Parathyroid adenoma (tissue), 2 donors: ENCODE data around the gene PAIP1.

Experiments used
- H2AFZ ChIP-seq: fragments of 300-600 bp; sonication (generic); one replicate; pipeline ENCODE4 v1.7.0; 2017; ENCODE audit warnings: antibody characterized with exemption, mild to moderate bottlenecking
- H3K27ac ChIP-seq: fragments of 300-600 bp; sonication (generic); one replicate; pipeline ENCODE4 v1.7.0; 2017
- H3K27me3 ChIP-seq: fragments of 300-600 bp; sonication (generic); one replicate; pipeline ENCODE4 v1.7.0; 2017; ENCODE audit warnings: low read length; ENCODE audit not compliant: control insufficient read depth, insufficient read depth
- H3K36me3 ChIP-seq: fragments of 300-600 bp; sonication (generic); one replicate; pipeline ENCODE4 v1.7.0; 2017; ENCODE audit warnings: low read length; ENCODE audit not compliant: control insufficient read depth, insufficient read depth
- H3K4me1 ChIP-seq: fragments of 300-600 bp; sonication (generic); one replicate; pipeline ENCODE4 v1.7.0; 2017; ENCODE audit warnings: control low read depth
- H3K4me2 ChIP-seq: fragments of 300-600 bp; sonication (generic); one replicate; pipeline ENCODE4 v1.7.0; 2017; ENCODE audit warnings: low read length
- H3K4me3 ChIP-seq: fragments of 300-600 bp; sonication (generic); one replicate; pipeline ENCODE4 v1.7.0; 2017; ENCODE audit warnings: low read depth, low read length
- H3K79me2 ChIP-seq: fragments of 300-600 bp; sonication (generic); one replicate; pipeline ENCODE4 v1.7.0; 2017; ENCODE audit warnings: control low read depth
- H3K9ac ChIP-seq: fragments of 300-600 bp; sonication (generic); one replicate; pipeline ENCODE4 v1.7.0; 2017; ENCODE audit warnings: mild to moderate bottlenecking
- H3K9me3 ChIP-seq: fragments of 300-600 bp; sonication (generic); one replicate; pipeline ENCODE4 v1.7.0; 2017; ENCODE audit warnings: low read length; ENCODE audit not compliant: control insufficient read depth
- CTCF ChIP-seq: fragments of 300-600 bp; sonication (generic); IDR thresholded peaks from one replicate; pipeline ENCODE4 v1.7.0; 2017; ENCODE audit warnings: antibody characterized with exemption, mild to moderate bottlenecking
- donor health status: primary hyperparathyroidism.

Gene PAIP1

GRCh38 chr5:43548358-43548757 lies 8.5 kb downstream of the PAIP1 start:
- TF ChIP-seq CTCF: no peak
- Histone ChIP-seq H3K4me1 (no peaks in the 10 kb centered on the region), H3K4me2 (no peak overlapping the region), H3K36me3 (no peaks in the 10 kb centered on the region), H3K9me3 (no peaks in the 10 kb centered on the region), H3K27ac (no peak overlapping the region), H3K4me3 (no peak overlapping the region), H3K79me2 (peaks cover 4% of the 10 kb centered on the region), H3K9ac (no peak overlapping the region), H3K27me3 (no peaks in the 10 kb centered on the region), H2AFZ (no peak overlapping the region)

GRCh38 chr5:43547532-43547931 lies 9.3 kb downstream of the PAIP1 start:
- H3K36me3 ChIP-seq: no peaks in the 10 kb centered on the region
- H3K9ac ChIP-seq: no peak overlapping the region
- H3K4me3 ChIP-seq: no peak overlapping the region
- no peaks in the 10 kb centered on the region for H3K9me3 ChIP-seq
- no peak overlapping the region for H3K27ac ChIP-seq
- H3K4me1 ChIP-seq: no peaks in the 10 kb centered on the region
- H3K27me3 ChIP-seq: no peaks in the 10 kb centered on the region
- H3K79me2 ChIP-seq: peaks cover 4% of the 10 kb centered on the region
- H3K4me2 ChIP-seq: no peak overlapping the region
- H2AFZ ChIP-seq: no peak overlapping the region
- TF ChIP-seq CTCF: no peak

DNA sequence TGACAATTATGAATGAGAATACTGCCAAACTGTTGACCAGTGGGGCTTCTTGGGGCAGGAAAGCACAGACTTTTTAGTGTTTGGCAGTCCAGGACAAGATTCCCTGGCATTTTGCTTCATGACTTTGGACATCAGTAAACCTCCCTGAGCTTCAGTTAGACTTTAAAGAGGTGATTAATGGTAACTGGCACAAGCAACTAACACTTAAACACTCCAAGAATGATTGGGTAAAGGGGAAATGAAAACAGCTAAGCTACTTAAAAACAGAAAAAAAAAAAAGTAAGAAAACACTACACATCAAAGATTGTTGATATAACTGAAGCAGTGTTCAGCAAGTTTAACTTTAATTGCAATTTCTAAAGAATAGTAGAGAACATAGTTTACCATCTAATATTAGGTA lies 13.4 kb downstream of the PAIP1 start:
- Histone ChIP-seq H3K4me3 (no peak overlapping the region), H3K27ac (no peak overlapping the region), H3K36me3 (no peaks in the 10 kb centered on the region), H3K79me2 (peaks cover 8% of the 10 kb centered on the region), H3K4me1 (no peaks in the 10 kb centered on the region), H3K9me3 (no peaks in the 10 kb centered on the region), H3K4me2 (no peak overlapping the region), H2AFZ (no peak overlapping the region), H3K9ac (no peak overlapping the region), H3K27me3 (no peaks in the 10 kb centered on the region)
- no peak for TF ChIP-seq CTCF

DNA sequence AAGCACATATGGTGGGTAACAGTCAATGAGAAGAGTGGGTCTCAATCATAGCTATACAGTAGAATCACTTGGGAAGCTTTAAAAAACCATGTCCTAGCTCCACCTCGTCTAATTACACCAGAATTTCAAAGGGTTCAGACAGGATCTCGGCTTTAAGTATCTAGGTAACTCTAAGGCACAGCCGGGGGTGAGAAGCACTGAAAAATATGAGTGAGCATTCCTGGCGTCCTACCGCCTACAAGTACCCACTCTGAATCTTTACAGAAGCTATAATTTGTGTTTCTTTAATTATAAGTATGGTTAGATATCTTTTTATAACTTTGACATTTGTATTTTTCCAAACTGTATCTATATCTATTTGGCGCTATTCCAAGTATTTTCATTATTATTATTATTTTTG lies 16.1 kb downstream of the PAIP1 start:
- H3K4me3 ChIP-seq: no peak overlapping the region
- H3K27ac ChIP-seq: no peak overlapping the region
- no peak overlapping the region for H3K9ac ChIP-seq
- H3K79me2 ChIP-seq: peaks cover 8% of the 10 kb centered on the region
- TF ChIP-seq CTCF: no peak
- H3K4me1 ChIP-seq: no peaks in the 10 kb centered on the region
- no peaks in the 10 kb centered on the region for H3K9me3 ChIP-seq
- no peak overlapping the region for H3K4me2 ChIP-seq
- no peaks in the 10 kb centered on the region for H3K36me3 ChIP-seq
- no peaks in the 10 kb centered on the region for H3K27me3 ChIP-seq
- H2AFZ ChIP-seq: no peak overlapping the region

GRCh38 chr5:43536972-43537371 lies 19.9 kb downstream of the PAIP1 start:
- H3K4me3 ChIP-seq: no peak overlapping the region
- H3K4me1 ChIP-seq: no peaks in the 10 kb centered on the region
- no peak overlapping the region for H3K27ac ChIP-seq
- no peak overlapping the region for H3K4me2 ChIP-seq
- TF ChIP-seq CTCF: no peak
- H2AFZ ChIP-seq: no peak overlapping the region
- H3K9ac ChIP-seq: no peak overlapping the region
- peaks cover 8% of the 10 kb centered on the region for H3K79me2 ChIP-seq
- H3K27me3 ChIP-seq: no peaks in the 10 kb centered on the region
- H3K9me3 ChIP-seq: no peaks in the 10 kb centered on the region
- no peaks in the 10 kb centered on the region for H3K36me3 ChIP-seq
